Non-pigmented ciliary epithelial cell (primary cell): ENCODE measurements around the gene FAF1.

Experiments used
- DNase-seq: peaks from one replicate; pipeline ENCODE4 v3.0.0-alpha.2; 2010; ENCODE audit warnings: low read depth

The FAF1 gene

DNA sequence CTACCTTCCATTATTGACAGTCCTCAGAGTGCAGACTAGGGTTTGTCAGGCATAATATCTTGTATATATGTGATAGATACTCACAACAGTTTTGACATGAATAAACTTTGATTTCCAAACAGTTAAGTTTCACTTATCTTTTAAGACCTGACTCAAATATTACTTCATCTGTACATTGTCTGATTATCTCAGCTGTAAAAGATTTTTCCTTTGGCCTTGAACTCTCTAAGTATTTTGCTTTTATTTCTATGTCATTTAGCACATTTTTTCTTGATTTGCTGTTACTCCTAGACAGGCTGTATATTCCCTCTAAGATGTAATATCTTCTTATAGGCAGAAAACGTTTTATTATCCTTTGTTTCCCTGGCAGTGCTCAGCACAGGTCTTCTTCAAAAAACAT is 471.2 kb downstream of the FAF1 start:
- DNase-seq = no peak

- no peak for DNase-seq
Observed at GRCh38 chr1:50488356-50488755, 471.7 kb downstream of the FAF1 start.

DNA sequence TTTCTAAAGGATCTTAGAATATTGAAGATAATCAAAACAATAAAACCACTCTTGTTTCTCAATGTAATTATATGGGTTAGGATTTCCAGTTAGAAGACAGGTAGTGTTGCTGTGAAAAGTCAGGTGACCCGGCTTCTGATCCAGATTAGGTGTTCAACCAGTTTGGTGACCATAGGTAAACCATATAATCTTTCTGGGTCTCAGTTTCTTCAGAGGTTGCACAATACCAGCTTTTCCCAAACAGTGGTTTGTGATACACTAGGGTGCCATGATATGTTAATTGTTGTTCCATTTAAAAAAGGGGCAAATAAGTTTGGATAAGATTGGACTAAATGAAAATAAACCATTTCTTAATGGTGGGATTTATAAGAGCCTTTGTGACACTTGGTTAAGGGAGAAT is 472.3 kb downstream of the FAF1 start:
- DNase-seq = no peak

DNA sequence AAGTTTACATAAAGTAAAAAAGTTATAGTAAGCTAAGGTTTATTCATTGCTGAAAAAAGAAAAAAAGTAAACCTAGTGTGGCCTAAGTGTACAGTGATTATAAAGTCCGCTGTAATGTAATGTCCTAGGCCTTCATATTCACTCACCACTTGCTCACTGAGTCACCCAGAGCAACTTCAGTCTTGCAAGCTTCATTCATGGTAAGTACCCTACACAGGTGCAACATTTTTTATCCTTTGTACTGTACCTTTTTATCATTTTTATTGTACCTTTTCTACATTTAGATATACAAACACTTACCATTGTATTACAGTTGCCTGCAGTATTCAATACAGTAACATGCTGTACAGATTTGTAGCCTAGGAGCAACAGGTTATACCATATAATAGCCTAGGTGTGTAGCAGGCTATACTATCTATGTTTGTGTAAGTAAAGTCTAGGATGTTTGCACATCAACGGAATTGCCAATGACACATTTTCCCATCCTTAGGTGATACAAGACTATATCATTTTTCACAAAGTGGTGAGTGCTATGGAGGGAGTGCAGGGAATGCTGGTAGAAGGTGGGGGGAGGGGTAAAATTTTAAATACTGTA is 478.8 kb downstream of the FAF1 start:
- DNase-seq = no peak

DNA sequence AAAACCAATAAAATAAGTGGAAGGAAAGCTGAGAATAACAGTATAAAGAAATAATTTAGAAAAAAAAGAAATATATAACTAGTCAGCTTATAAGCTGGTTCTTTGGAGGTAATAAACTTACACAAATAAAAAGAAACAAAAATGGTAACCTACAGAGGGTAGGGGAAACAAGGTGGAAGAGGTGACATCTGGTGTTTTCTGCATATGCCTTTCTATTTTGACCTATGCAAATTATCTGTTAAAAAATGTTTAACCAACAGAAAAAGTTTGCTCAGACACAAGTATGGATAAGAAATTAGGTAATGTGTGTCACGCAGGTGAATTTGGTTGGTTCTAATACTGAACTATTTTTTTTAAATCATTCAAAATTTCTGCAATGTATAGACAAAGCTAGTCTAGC is 483.3 kb downstream of the FAF1 start:
- DNase-seq = no peak

GRCh38 chr1:50474859-50475809 is 484.9 kb downstream of the FAF1 start:
- DNase-seq = no peak

GRCh38 chr1:50473513-50473912 is 486.6 kb downstream of the FAF1 start:
- DNase-seq = no peak

- DNase-seq = no peak
Observed at GRCh38 chr1:50471967-50472366, 488.1 kb downstream of the FAF1 start.

- no peak for DNase-seq
Observed at GRCh38 chr1:50462964-50463363, 497.1 kb downstream of the FAF1 start.

GRCh38 chr1:50458507-50458906 is 501.6 kb downstream of the FAF1 start:
- DNase-seq = no peak

- no peak for DNase-seq
Observed at GRCh38 chr1:50454911-50455310, 505.2 kb downstream of the FAF1 start.

GRCh38 chr1:50453266-50453665 is 506.8 kb downstream of the FAF1 start:
- no peak for DNase-seq

DNA sequence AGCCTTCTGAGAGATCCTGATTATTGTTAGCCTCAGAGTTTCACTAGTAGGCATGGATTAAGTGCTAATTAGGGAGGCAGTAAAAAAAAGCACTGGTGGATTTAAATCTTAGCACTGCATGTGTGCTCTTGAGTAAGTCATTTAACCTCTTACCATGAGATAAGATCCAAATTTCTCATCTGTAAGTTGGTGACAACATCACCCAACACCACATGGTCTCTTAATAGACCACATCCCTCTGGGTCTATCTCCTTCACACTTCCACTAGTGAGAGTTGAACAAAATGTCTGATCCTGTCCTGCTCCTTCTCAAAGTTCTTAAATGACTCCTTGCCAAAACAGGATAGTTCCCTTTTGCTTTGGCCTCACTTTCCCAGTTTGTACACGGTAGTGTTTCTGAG is 507.4 kb downstream of the FAF1 start:
- DNase-seq = no peak

DNA sequence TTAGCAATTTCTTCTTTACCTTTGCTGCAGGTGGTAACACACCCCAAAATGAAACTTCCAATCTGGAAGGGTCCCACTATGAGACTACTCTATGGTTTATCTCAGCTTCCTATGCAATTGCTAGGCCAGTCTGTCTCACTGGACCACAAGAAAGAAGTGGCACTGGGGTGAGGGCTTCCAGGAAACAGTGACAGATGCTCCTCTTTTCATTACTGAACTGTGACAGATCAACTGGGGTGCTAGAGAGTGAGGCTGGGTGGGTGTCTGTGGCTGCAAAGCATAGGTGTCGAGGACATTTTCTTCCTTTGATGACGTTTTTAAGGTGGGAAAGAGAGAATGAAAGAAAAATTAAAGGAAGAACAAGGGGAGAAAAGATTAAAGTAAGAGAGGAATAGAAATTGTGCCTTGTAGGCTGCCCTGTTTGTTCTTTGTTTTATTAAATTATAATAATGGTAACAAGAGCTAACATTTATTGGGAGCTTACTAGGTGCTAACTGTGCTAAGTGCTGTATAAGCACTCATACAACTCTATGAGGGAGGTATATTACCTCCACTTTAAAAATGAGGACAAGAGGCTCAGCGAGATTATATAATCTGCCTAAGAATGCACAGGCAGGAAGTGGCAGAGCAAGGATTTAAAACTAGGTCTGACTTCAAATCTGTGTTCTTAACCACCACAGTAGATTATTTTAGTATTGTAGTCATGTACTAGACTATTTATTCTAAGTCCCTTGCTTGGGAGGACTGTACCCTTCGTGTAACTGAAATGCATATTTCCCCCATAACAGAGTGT is 509.0 kb downstream of the FAF1 start:
- no peak for DNase-seq

- no peak for DNase-seq
Observed at GRCh38 chr1:50447961-50448360, 512.1 kb downstream of the FAF1 start.

DNA sequence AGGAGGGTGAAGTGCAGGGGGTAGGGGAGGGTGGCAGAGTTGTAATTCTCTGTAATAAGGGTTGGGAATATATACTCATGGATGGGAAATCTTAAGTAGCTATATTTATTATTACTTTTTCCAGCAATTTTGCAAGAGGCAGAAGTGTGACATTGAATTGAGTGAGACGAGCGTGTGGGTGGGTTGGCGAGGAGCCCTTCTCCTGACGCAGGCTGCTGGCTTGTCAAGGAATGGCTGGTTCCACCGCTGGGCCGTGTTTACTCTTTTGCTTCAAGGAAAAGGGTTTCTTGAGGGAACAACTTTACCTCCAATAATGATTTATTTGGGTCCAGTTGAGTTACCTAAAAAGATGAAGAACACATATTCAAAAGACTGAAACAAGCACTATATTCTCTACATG is 518.9 kb downstream of the FAF1 start:
- no peak for DNase-seq

DNA sequence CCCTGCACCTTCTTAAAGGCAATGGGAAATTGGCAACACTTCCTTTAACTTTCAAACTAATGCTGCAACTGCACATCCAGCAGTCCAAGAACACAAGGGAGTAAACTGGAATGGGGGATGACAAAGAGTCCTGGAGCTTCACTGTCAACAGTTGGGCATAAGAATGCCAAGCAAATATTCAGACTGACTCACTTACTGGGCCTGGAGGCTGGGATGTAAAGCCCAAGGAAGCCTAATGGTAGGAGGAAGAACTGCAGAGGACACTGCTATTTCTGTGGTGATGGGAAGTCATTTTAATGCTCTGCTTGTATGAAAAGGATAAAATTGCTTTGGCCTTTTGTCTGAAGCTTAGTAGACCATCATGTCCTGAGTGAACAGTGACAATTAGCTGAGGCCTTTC is 521.1 kb downstream of the FAF1 start:
- DNase-seq = no peak

DNA sequence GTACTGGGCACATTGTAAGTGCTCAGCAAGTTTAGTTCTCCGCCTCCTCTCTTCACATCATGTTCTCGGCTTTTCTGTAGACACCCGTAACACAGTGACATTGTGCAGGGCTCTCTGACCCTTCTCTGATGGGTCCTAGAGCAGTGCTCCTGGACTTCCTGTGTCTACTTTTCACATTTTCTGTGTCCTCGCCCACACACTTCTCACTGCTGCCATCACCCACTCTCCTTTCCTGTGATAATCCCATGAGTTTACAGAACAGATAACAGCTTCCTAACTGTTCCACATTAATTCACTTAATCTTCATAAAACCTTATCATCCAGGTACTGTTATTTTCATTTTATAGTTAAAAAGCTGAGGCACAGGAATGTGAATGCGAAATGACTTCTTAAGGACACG is 523.6 kb downstream of the FAF1 start:
- no peak for DNase-seq

GRCh38 chr1:50430010-50430405 is 530.1 kb downstream of the FAF1 start:
- DNase-seq = no peak

GRCh38 chr1:50427818-50428779 is 532.0 kb downstream of the FAF1 start:
- DNase-seq = no peak

DNA sequence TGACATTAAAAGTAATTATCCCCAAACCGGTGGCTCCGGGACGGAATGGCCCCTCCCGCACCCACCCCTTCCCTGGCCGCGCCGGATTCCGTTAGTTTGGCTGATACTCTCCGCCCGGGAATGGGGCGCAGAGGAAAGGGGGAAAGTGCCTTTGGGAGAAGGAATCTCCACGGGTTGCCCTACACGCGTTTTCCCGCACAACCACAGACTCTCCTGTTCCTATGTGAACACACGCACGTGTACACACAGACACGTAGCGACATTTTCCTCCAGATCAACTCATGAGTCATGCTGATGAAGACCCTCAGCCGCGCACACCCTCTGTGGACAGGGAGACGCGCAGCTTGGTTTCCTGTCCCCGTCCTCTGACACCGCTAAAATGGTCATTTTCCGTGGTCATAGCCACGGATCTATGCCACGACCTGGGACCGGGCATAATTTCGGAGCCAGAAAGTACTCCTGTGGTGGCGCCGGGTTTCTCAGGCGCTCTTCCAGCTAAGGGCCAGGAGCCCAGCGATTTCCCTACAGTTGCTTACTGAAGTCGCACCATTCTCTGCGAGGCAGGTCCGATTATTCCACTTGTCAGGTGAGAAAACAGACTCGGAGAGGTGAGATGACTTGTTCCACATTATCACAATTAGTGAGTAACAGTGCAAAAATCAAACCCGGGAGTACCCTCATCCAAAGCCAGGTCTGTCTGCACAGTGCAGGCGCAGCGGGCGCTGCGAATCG is 532.8 kb downstream of the FAF1 start:
- no peak for DNase-seq
